Peyer's patch (tissue), 4 donors: Measurements from ENCODE around the gene GOLGA6A. TPM values are rescaled to one million over a fixed set of nuclear protein-coding genes. Genes with fewer than 3 reads are reported as not detected.
A peak's percentile ranks its signal among the peaks of the same experiment; 100 is the strongest.

Experiments used
- DNase-seq, 3 donors: peaks; one replicate each; pipeline ENCODE4 v3.0.0-alpha.2; 2017 to 2019
- H3K27ac ChIP-seq, 4 donors: fragments of 200-600 bp; sonication (generic); one replicate each; pipeline ENCODE4 v1.5.1; 2016 to 2019
- H3K27me3 ChIP-seq, 2 donors: fragments of 200-600 bp; sonication (generic); one replicate each; pipeline ENCODE4 v1.5.1; 2019
- H3K36me3 ChIP-seq, 3 donors: fragments of 200-600 bp; sonication (generic); one replicate each; pipeline ENCODE4 v1.5.1; 2016 to 2019
- H3K4me1 ChIP-seq, 4 donors: fragments of 200-600 bp; sonication (generic); one replicate each; pipeline ENCODE4 v1.5.1; 2016 to 2019
- H3K4me3 ChIP-seq, 4 donors: fragments of 200-600 bp; sonication (generic); 1 replicate in 3 of 4; 2 replicates in 1 of 4; pipeline ENCODE4 v1.5.1; 2016 to 2019; ENCODE audit warnings: mild to moderate bottlenecking in 1 of 4
- H3K9me3 ChIP-seq, 4 donors: fragments of 200-600 bp; sonication (generic); one replicate each; pipeline ENCODE4 v1.5.1; 2016 to 2019; ENCODE audit warnings: mild to moderate bottlenecking in 1 of 4
- CTCF ChIP-seq, 6 experiments: fragments of 450-650 bp in 4 of 6; fragments of 200-600 bp in 2 of 6; sonication (generic) in 1 of 6; IDR thresholded peaks; one replicate each; pipeline ENCODE4 v1.5.1; 2017 to 2019; ENCODE audit warnings: antibody characterized with exemption in 6 of 6, mild to moderate bottlenecking in 3 of 6, moderate library complexity in 1 of 6
- POLR2A ChIP-seq, 2 donors: fragments of 450-650 bp; IDR thresholded peaks; one replicate each; pipeline ENCODE4 v1.5.1; 2017; ENCODE audit warnings: antibody characterized with exemption in 2 of 2, mild to moderate bottlenecking in 2 of 2, moderate library complexity in 2 of 2
- total RNA-seq, 4 donors: library from RNA; depleted of rRNA; stranded (reverse); fragments of >200 nt; gene quantifications; one replicate each; pipeline ENCODE4 v1.1.0, GENCODE V29; 2016

Gene GOLGA6A
- total RNA-seq, 4 donors from 2014 or later = 0.38 TPM; not detected in 3

DNA sequence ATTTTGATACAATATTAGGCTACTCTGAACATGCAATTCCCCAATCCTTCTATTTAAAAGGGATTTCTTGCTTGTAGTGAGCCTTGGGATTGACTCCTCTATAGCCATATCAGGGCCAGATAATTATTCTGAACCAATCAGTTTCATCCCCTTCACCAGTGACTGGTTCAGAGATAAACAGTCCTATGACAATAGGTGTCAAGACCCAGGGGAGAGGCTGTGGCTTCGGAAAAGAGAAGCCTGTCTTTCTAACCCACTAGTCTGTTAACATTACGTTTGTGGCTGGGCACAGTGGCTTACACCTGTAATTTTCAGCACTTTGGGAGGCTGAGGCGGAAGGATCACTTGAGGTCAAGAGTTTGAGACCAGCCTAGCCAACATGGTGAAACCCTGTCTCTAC is 41.8 kb upstream of the GOLGA6A start:
- peaks cover 0 to 15% of the 10 kb centered on the region in 2 donors for H3K27me3 ChIP-seq
- no peak for TF ChIP-seq CTCF (IDR thresholded peaks at IDR 0.05)
- TF ChIP-seq POLR2A (IDR thresholded peaks at IDR 0.05) = no peak

DNA sequence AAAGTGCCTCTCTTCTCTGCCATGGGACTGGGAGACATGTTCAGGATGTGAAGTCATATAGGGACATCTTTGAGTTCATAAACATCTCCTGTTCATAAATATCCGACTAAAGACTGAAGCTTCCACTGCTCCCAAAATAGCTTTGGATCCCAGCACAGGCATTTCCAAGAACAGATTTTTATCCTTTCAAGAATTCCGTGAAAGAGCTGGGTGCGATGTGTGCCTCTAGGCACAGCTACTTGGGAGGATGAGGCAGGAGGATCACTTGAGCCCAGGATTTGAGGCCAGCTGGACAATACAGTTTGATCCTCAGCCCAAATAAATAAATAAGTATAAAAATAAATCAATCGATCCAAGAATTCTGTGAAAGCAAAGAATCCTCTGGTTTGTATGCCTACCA is 41.3 kb upstream of the GOLGA6A start:
- TF ChIP-seq POLR2A (IDR thresholded peaks at IDR 0.05) (no peak), CTCF (IDR thresholded peaks at IDR 0.05) (no peak)
- H3K27ac ChIP-seq = peak overlapping the region in 1 of 4 donors; percentile 72
- H3K4me3 ChIP-seq = no peak overlapping the region
- H3K36me3 ChIP-seq = no peaks in the 10 kb centered on the region
- H3K9me3 ChIP-seq = no peaks in the 10 kb centered on the region
- peak in 1 of 3 donors; percentile 5 for DNase-seq
- peaks cover 0 to 10% of the 10 kb centered on the region in 2 donors for H3K27me3 ChIP-seq
- peaks cover 0 to 22% (median 7%) of the 10 kb centered on the region in 4 donors for H3K4me1 ChIP-seq

More for the DNA sequence above, 41.8 kb upstream of the GOLGA6A start:
- DNase-seq = no peak
- no peak overlapping the region for H3K4me3 ChIP-seq
- H3K27ac ChIP-seq = no peak overlapping the region
- peaks cover 0 to 26% (median 9%) of the 10 kb centered on the region in 4 donors for H3K4me1 ChIP-seq
- H3K9me3 ChIP-seq = no peaks in the 10 kb centered on the region
- H3K36me3 ChIP-seq = no peaks in the 10 kb centered on the region

DNA sequence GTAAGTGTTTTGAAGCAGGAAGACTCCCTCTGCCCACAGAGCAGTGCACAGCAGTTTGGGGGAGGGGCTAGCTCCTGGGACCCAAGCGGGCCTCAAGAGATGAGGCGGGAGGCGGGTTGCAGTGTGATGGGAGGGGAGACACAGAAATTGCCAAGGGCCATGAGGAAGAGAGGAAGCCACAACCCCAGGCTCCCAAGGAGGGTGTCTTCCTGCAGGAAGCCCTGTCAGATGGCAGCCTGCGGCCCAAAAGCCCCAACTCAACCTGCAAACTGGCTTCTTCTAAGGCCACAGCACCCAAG is 40.7 kb upstream of the GOLGA6A start:
- peak in 1 of 3 donors; percentile 43 for DNase-seq
- Histone ChIP-seq H3K27ac (peak overlapping the region in 2 of 4 donors; percentile 22 to 72), H3K4me1 (peaks cover 0 to 16% (median 4%) of the 10 kb centered on the region in 4 donors), H3K36me3 (no peaks in the 10 kb centered on the region), H3K4me3 (no peak overlapping the region), H3K27me3 (peaks cover 0 to 4% of the 10 kb centered on the region in 2 donors), H3K9me3 (no peaks in the 10 kb centered on the region)
- TF ChIP-seq CTCF (IDR thresholded peaks at IDR 0.05) (no peak), POLR2A (IDR thresholded peaks at IDR 0.05) (no peak)

GRCh38 chr15:74122403-74123130 is 40.2 kb upstream of the GOLGA6A start:
- Histone ChIP-seq H3K36me3 (no peaks in the 10 kb centered on the region), H3K9me3 (no peaks in the 10 kb centered on the region), H3K27ac (peak overlapping the region in 2 of 4 donors; percentile 22 to 72), H3K4me1 (peaks cover 0 to 11% (median 3%) of the 10 kb centered on the region in 4 donors), H3K4me3 (no peak overlapping the region), H3K27me3 (no peaks in the 10 kb centered on the region)
- DNase-seq = peak in 1 of 3 donors; percentile 33
- no peak for TF ChIP-seq POLR2A (IDR thresholded peaks at IDR 0.05)
- no peak for TF ChIP-seq CTCF (IDR thresholded peaks at IDR 0.05)

DNA sequence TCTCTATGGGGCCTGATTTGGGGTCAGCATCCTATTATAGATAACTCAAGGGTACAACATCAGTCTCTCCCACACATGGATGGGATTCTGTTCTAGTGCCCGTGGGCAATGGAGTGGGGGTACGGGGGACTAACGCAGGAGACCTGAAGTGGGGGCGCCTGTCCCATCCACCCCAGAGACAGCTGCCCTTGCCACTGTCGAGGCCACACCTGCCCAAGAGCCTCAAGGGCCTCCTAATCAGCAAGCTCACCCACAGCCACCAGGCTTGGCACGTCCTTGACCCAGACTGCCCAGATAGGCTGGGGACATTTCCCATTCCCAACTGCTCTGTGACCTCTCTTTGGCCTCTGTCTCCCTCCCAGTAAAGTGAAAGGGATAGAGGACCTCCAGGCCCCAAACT is 39.5 kb upstream of the GOLGA6A start:
- Histone ChIP-seq H3K9me3 (no peaks in the 10 kb centered on the region), H3K4me3 (no peak overlapping the region), H3K4me1 (peaks cover 0 to 6% (median 3%) of the 10 kb centered on the region in 4 donors), H3K27ac (peak overlapping the region in 1 of 4 donors; percentile 72), H3K36me3 (no peaks in the 10 kb centered on the region), H3K27me3 (no peaks in the 10 kb centered on the region)
- no peak for DNase-seq
- TF ChIP-seq CTCF (IDR thresholded peaks at IDR 0.05) (no peak), POLR2A (IDR thresholded peaks at IDR 0.05) (no peak)
